ENCODE data around the gene MUC7.

The MUC7 gene
- long read RNA-seq: 0 reads

DNA sequence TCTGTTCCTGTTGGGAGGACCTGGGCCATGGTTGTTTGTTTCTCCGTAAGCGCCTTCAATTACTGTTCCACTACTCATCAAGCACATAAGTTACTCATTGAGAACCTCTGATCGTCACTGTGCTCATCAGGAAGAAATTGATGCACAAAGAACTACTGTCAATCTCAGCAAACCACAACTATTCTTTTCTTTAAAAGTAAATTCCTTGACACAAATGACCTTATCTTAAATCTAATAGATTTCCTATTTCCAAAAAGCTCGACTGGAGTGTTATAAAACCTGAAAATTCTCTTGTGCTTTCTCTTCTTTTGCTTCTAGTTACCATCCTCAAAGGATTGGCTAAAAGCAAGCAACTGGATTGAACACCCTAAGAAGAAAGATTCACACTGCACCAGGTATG is at the start of gene MUC7:
Gene MUC7 (plus strand): TSS at position 301 of the 400 bp plus-strand sequence. CDS start 1,825 bp downstream, outside the sequence.
- Histone ChIP-seq H3K27ac (replicated peaks) (no peak within 1 kb of the TSS), H3K27me3 (ENCODE audit: insufficient read depth, poor library complexity, severe bottlenecking) (no peaks in the 10 kb centered on the region), H3K4me3 (replicated peaks; ENCODE audit: insufficient read depth, low read length) (no peak within 1 kb of the TSS)
- no peak for DNase-seq (ENCODE audit: low read depth in 1 of 2, low spot score in 1 of 2)
- TF ChIP-seq, protein P1, sequence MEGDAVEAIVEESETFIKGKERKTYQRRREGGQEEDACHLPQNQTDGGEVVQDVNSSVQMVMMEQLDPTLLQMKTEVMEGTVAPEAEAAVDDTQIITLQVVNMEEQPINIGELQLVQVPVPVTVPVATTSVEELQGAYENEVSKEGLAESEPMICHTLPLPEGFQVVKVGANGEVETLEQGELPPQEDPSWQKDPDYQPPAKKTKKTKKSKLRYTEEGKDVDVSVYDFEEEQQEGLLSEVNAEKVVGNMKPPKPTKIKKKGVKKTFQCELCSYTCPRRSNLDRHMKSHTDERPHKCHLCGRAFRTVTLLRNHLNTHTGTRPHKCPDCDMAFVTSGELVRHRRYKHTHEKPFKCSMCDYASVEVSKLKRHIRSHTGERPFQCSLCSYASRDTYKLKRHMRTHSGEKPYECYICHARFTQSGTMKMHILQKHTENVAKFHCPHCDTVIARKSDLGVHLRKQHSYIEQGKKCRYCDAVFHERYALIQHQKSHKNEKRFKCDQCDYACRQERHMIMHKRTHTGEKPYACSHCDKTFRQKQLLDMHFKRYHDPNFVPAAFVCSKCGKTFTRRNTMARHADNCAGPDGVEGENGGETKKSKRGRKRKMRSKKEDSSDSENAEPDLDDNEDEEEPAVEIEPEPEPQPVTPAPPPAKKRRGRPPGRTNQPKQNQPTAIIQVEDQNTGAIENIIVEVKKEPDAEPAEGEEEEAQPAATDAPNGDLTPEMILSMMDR (IDR thresholded peaks at IDR 0.05; ENCODE audit: insufficient read depth, low read length): no peak
- TF ChIP-seq SPI1 (IDR thresholded peaks at IDR 0.05; ENCODE audit: borderline replicate concordance, low read depth): no peak
- TF ChIP-seq, protein P2, sequence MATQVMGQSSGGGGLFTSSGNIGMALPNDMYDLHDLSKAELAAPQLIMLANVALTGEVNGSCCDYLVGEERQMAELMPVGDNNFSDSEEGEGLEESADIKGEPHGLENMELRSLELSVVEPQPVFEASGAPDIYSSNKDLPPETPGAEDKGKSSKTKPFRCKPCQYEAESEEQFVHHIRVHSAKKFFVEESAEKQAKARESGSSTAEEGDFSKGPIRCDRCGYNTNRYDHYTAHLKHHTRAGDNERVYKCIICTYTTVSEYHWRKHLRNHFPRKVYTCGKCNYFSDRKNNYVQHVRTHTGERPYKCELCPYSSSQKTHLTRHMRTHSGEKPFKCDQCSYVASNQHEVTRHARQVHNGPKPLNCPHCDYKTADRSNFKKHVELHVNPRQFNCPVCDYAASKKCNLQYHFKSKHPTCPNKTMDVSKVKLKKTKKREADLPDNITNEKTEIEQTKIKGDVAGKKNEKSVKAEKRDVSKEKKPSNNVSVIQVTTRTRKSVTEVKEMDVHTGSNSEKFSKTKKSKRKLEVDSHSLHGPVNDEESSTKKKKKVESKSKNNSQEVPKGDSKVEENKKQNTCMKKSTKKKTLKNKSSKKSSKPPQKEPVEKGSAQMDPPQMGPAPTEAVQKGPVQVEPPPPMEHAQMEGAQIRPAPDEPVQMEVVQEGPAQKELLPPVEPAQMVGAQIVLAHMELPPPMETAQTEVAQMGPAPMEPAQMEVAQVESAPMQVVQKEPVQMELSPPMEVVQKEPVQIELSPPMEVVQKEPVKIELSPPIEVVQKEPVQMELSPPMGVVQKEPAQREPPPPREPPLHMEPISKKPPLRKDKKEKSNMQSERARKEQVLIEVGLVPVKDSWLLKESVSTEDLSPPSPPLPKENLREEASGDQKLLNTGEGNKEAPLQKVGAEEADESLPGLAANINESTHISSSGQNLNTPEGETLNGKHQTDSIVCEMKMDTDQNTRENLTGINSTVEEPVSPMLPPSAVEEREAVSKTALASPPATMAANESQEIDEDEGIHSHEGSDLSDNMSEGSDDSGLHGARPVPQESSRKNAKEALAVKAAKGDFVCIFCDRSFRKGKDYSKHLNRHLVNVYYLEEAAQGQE (IDR thresholded peaks at IDR 0.05; ENCODE audit: insufficient replicate concordance, low read depth): no peak
- TF ChIP-seq GABPA (IDR thresholded peaks at IDR 0.05; ENCODE audit: low read depth): no peak
- no peak for TF ChIP-seq POLR2AphosphoS5 (IDR thresholded peaks at IDR 0.05; ENCODE audit: low read depth)

DNA sequence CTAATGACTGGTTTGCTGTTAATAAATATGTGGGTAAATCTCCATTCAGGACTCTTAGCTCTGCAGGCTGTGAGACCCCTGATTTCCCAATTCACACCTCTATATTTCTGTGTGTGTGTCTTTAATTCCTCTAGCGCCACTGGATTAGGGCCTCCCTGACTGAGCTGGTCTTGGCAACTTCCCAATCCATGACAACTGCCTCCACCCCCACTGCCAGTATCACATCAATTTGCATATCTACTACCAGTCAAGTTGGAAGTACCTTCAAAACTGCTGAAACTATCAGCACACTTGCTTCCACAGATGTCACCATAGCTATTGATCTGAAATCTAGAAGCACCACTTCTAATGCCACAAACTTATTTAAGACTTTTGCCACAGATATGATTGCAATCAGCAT is 46.7 kb upstream of the MUC7 start:
- Histone ChIP-seq H3K27ac (replicated peaks) (no peak overlapping the region), H3K27me3 (ENCODE audit: insufficient read depth, poor library complexity, severe bottlenecking) (no peaks in the 10 kb centered on the region), H3K4me3 (replicated peaks; ENCODE audit: insufficient read depth, low read length) (no peak overlapping the region)
- TF ChIP-seq SPI1 (IDR thresholded peaks at IDR 0.05; ENCODE audit: borderline replicate concordance, low read depth): no peak
- TF ChIP-seq GABPA (IDR thresholded peaks at IDR 0.05; ENCODE audit: low read depth): no peak
- TF ChIP-seq, protein P2 (IDR thresholded peaks at IDR 0.05; ENCODE audit: insufficient replicate concordance, low read depth): no peak
- TF ChIP-seq, protein P1 (IDR thresholded peaks at IDR 0.05; ENCODE audit: insufficient read depth, low read length): no peak
- TF ChIP-seq POLR2AphosphoS5 (IDR thresholded peaks at IDR 0.05; ENCODE audit: low read depth): no peak
- DNase-seq (ENCODE audit: low read depth in 1 of 2, low spot score in 1 of 2): no peak

DNA sequence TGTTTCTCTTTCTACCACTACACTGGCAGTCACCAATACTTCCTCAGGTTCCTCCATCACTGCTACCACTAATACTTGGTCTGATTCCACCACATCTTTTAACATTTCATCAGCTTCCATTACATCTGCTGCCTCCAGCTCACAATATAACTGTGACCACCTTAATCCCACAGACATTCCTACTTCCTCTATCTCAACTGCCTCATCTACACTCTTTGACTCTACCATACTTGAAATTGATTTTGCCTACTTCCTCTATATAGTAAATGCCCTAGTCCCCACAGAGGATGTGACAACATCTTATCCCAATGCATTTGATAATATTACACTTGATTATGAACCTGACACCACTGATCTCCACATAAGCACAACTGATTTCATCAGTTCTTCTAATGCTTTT is 45.2 kb upstream of the MUC7 start:
- DNase-seq (ENCODE audit: low read depth in 1 of 2, low spot score in 1 of 2): no peak
- Histone ChIP-seq H3K4me3 (replicated peaks; ENCODE audit: insufficient read depth, low read length) (no peak overlapping the region), H3K27ac (replicated peaks) (no peak overlapping the region), H3K27me3 (ENCODE audit: insufficient read depth, poor library complexity, severe bottlenecking) (no peaks in the 10 kb centered on the region)
- TF ChIP-seq GABPA (IDR thresholded peaks at IDR 0.05; ENCODE audit: low read depth) (no peak), SPI1 (IDR thresholded peaks at IDR 0.05; ENCODE audit: borderline replicate concordance, low read depth) (no peak), POLR2AphosphoS5 (IDR thresholded peaks at IDR 0.05; ENCODE audit: low read depth) (no peak)
- TF ChIP-seq, protein P1 (IDR thresholded peaks at IDR 0.05; ENCODE audit: insufficient read depth, low read length): no peak
- TF ChIP-seq, protein P2 (IDR thresholded peaks at IDR 0.05; ENCODE audit: insufficient replicate concordance, low read depth): no peak

All from HL-60 (cell line).